HG03196 (cell line): ENCODE results near the gene CDHR3.

ENCODE experiments used
- ATAC-seq: cut with Tn5 transposase; IDR thresholded peaks from one replicate; pipeline ENCODE4 v1.9.1; 2021; ENCODE audit not compliant: unreplicated experiment

CDHR3 gene

DNA sequence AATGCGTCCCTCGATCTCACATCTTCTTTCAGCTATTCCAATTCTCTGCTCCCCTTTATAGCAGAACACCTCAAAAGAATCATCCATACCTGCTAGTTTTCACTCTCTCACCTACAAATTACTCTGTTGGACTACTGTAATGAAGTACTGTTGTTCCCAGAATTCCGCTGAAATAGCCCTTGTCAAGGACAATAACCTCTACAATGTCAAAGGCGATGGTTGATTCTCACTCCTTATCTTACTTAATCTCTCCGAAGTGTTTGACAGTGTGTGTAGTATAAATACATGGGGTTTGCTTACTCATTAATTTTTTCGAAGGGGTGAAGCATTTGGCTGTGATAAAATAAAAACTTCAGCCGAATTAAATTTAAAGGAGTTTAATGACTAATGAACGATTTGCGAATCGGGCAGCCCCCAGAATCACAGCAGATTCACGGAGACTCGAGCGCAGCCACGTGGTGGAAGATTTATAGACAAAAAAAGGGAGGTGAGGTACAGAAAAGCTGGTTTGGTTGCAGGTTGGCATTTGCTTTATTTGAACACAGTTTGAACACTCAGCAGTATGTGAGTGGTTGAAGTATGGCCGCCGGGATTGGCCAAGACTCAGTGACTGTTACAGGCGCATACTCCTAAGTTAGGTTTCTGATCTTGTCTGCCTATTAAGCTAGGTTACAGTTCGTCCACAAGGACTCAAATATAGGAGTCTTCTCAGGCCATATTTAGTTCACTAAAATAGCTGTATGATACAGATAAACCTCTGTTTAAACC lies 119.2 kb downstream of the CDHR3 start:
- no peak for ATAC-seq
